SH-SY5Y (cell line): Measurements from ENCODE around the gene SIX2.
A peak's percentile ranks its signal among the peaks of the same experiment; 100 is the strongest.

Experiments
- GATA2 ChIP-seq: IDR thresholded peaks from 2 replicates; pipeline ENCODE4 v1.6.1; 2011; ENCODE audit warnings: mild to moderate bottlenecking, low read depth, low read length
- GATA3 ChIP-seq: IDR thresholded peaks from 2 replicates; pipeline ENCODE4 v1.6.1; 2011; ENCODE audit warnings: low read depth, mild to moderate bottlenecking, low read length, moderate library complexity

Gene SIX2

GRCh38 chr2:45000341-45000901 lies 8.8 kb downstream of the SIX2 start:
- TF ChIP-seq GATA2 = no peak
- TF ChIP-seq GATA3 = no peak

DNA sequence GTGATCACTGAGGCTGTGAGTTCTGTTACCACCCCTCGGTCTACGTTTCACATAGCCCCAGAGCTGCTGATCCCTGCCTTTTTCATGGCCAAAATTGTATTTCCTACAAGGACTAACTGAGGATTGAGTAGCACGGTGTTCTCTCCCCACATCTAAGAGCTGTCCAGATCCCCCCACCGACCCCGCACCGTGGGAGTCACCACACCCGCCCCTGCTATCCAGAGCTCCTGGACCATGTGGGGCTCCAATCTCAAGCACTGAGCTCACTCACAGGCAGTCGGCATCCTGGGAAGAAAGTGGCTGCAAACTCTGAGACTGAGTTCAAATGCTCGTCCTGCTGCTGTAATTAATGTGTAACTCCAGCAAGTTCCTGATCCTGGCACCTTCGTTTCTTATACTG lies 9.7 kb downstream of the SIX2 start:
- TF ChIP-seq GATA2 = no peak
- TF ChIP-seq GATA3 = no peak

DNA sequence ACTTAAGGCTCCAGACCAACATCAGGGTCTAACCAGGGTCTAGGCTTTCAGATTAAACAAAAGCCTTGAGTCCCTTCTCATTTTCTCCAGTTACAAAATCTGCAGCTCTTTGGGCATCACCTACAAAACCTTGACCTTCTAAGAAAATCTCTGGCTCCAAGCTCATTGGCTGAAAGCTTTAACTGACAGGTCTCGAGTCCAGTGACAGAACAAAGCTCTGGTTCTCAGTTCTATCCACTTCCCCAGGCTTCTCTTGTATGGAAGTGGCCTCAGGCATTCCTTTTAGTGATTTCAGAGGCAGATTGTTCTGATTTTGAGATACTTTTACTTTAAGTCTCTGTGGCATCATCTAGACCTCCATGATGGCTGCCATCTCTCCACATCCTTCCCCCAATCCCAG lies 11.3 kb downstream of the SIX2 start:
- no peak for TF ChIP-seq GATA2
- no peak for TF ChIP-seq GATA3

GRCh38 chr2:44996356-44996755 lies 12.9 kb downstream of the SIX2 start:
- TF ChIP-seq GATA3 (no peak), GATA2 (no peak)

DNA sequence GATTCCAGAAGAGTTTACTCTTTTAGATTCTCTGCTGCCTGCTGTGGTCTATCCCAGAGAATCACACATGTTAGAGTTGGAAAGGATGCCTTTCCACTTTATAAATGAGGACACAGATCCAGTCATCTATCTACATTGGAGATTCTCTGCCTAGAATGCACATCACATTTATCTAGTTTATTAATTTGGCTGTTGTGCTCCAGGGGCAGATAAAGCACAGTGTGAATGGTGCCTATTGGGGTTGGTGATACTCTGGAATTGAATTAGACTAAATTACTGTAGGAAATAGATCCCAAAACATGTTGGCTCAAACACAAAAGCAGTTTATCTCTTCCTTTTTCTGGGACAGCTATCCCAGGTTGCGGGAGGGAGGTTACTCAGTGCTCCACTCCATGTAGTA lies 14.9 kb downstream of the SIX2 start:
- no peak; the same call in 1 of the 2 replicates for TF ChIP-seq GATA2
- TF ChIP-seq GATA3 = peak; percentile 49

GRCh38 chr2:44989176-44989575 lies 20.1 kb downstream of the SIX2 start:
- TF ChIP-seq GATA3 = no peak
- no peak for TF ChIP-seq GATA2

DNA sequence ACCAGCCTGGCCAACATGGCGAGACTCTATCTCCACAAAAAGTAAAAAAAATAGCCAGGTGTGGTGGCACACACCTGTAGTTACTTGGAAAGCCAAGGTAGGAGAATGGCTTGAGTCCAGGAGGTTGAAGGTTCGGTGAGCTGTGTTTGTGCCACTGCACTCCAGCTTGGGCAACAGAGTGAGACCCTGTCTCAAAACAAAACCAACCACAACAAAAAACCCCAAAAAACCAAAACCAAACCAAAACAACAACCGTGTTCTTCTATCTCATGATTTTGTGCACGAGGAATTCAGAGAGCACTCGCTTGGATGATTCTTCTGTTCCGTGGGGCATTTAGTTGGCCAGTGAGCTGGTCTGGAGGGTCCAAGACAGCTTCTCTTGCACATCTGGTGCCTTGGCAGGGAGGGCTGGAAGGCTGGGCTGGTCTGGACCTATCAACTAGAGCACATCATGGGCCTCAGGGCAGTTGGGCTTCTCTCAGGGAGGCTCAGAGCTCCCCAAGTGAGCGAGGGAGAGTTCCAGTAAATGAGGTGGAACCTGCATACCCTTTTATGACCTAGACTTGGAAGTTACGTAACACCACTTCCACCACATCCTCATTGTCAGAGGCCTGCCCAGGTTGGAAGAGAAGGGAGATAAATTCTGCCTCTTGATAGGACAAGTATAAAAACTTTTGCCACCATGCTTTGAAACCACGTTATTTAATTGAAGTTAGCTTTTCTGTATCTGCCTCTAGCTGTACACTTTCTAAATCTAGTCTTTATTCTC lies 25.2 kb downstream of the SIX2 start:
- TF ChIP-seq GATA3 (no peak), GATA2 (no peak)

GRCh38 chr2:44981714-44982108 lies 27.5 kb downstream of the SIX2 start:
- TF ChIP-seq GATA2 (no peak), GATA3 (no peak)

GRCh38 chr2:44980751-44981713 lies 28.2 kb downstream of the SIX2 start:
- TF ChIP-seq GATA2 (no peak), GATA3 (no peak)

DNA sequence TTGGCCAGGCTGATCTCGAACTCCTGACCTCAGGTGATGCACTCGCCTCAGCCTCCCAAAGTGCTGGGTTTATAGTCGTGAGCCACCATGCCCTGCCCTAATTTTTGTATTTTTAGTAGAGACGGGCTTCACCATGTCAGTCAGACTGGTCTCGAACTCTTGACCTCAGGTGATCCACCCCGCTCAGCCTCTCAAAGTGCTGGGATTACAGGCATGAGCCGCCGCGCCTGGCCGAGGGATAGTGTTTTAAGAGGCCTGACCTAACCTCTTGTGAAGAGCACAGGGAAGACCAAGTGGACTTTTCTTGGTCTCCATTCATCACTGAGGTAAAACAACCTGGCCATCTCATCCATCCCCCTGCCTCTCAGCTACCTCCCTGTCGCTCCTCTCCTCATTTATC lies 29.7 kb downstream of the SIX2 start:
- TF ChIP-seq GATA2 (no peak), GATA3 (no peak)

DNA sequence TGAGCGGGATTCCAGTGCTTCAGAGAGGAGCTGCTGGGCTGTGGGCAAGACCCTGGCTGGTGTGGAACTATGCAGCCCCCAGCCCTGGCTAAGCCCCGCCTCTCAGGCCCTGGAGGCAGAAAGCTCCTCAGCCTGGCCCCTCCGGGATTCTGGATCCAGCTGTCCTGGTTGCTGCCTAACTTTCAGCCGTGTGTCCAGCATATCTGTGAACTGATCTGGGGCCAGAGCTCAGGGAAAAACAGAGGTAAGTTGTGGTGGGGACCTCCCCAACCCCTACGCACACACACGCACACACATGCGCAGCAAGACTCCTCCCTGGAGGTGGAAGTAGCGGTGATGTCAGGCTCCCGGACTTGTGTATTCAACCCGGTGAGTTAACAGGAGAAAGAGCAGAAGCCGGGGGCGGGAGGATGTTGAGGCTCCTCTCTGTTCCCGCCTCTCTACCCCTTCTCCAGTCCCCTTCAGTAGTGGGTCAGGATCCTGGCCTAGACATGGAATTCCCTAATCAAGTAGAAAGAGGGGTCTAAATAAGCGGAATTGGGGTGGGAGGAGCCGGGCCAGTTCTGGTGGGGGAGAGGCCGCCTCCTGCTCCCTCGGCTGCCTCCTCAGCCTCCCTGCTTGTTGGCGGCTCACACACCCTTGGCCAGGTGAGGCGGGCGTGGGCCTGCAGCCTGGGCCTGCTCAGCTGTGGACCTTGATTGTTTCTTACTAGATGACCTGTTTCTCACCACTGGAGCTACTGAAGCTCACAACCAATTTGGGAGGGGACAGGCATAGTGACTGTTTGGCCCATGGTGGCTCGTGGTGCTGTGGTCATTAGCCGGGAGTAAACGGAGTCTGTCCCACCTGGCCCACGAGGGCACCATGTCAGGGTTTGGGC lies 33.4 kb downstream of the SIX2 start:
- no peak for TF ChIP-seq GATA3
- TF ChIP-seq GATA2 = peak; percentile 48; the same call in 1 of the 2 replicates

DNA sequence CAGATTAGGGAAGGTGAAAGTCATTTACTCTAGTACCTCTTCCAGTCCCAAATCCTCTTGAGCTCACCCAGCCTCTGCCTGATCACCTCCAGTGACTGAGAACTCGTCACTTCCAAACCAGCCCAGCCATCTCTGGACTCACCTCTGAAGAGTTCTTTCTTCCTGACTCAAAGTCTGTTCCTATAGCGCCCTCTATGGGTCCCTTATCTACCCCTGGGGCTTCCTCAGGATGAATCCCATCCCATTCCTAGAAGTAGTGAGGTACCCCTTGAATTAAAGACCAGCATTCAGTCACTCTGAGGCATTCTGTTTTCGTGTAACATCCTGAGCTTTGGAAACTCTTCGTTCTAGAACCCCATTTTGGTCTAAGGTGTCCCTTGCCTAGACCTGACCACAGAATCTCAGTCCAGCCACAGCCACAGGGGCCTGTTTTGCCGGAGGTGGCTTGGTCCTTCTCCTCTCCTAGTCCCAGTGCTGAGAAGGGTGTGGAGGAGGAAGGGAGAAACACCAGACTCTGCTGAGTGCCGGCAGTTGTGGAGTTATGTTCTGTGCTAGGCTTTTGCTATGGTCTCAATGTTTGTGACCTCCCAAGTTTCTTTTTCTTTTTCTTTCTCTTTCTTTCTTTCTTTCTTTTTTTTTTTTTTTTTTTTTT lies 35.1 kb downstream of the SIX2 start:
- TF ChIP-seq GATA2 (no peak), GATA3 (no peak)

DNA sequence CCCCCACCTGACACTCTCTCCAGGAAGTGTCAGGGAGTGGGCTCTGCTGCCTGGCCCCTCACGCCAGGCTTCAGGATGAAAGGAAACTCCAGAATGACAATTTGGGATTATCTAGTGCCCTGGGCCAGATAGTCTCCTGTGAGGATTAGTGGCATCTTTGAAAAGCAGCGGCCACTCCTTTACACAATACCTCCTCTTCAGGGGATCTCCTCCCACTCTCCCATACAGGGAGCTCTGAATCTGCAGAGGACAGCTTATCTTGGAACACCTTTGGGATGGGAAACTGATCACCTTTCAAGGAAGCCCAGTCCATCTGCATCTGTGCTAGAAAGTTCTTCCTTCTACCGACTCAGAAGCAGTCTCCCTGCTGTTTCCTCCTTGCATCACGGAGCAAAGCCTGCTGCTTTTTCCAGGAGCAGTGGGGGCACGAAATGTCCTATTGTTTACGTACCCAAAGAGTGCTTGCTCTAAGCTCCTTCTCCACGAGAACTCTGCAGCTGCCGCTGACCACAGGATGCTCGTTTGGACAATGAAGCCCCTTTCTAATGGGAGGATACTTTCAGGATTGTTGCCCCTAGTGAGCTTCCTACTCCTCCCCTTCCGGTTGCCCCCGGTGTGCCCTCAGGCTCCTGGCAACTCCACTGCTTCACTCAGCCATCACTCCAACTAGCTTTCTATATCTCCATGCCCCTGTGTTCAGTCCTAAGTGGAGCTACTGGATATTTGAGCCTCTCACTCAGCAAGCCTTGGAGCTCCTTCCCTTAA lies 36.3 kb downstream of the SIX2 start:
- TF ChIP-seq GATA3 = no peak
- TF ChIP-seq GATA2 = no peak
